GM12874 (cell line): ENCODE measurements around the gene NCOA3.

Experiments
- CTCF ChIP-seq: IDR thresholded peaks from 2 replicates; pipeline ENCODE4 v1.5.1; 2011; ENCODE audit warnings: low read depth, mild to moderate bottlenecking, control low read depth, low read length, moderate library complexity; ENCODE audit not compliant: insufficient read depth

Gene NCOA3

GRCh38 chr20:47678536-47678935, 176.8 kb downstream of the NCOA3 start:
- no peak for TF ChIP-seq CTCF

DNA sequence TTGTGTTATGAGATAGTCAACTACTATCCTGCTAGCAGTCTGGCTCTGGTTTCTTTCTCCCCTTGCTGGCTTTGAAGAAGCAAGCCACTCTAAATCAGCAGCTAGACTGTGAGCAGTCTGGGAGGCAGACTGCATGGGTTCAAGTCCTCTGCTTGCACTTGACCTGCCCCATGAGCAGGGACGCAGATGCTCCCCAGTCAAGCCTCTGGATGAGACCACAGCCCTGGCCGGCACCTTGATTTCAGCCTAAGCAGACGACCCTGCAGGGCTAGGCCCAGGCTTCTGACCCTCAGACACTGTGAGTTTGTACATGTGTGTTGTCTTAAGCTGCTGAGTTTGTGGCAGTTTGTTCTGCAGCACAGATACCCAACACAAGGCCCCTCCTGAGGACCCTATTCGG, 177.8 kb downstream of the NCOA3 start:
- TF ChIP-seq CTCF, result no peak

DNA sequence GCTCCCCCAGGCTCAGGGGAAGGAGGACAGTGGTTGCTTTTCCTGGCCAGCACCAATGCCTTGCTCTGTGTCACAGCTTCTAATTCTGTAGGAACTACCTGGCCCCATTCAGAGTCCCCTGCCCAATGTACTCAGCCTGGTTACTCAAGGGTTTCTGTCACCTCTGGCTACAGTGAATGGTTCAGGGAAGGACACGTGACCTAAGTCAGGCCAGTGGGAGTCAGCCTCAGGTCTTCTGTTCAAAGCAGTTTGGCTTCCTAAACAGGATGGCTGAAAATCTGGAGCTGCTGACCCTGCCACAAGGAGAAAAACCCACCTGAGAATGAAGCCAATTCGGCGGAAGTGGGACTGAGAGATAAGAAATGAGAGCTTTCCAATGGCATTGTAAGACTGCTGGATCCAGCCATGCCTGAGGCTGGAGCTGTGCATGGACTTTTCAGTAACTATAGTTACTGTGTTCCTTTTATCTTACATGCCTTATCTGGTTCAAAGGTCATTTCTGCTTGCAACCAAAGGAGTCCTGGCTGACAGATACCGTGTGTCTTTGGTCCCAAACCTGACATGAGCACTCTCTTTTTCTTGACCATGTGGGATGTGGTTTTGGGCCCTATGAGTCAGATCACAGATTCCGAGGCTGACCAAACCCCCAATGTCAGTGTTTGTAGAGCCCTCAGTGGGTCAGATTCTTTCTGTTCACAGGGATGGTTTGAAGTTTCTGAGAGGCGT, 179.3 kb downstream of the NCOA3 start:
- no peak for TF ChIP-seq CTCF

GRCh38 chr20:47682028-47682783, 180.5 kb downstream of the NCOA3 start:
- TF ChIP-seq CTCF, result no peak

- no peak for TF ChIP-seq CTCF
Observed at GRCh38 chr20:47682916-47683315, 181.2 kb downstream of the NCOA3 start.

- TF ChIP-seq CTCF, result no peak
Observed at GRCh38 chr20:47684306-47685080, 182.8 kb downstream of the NCOA3 start.

DNA sequence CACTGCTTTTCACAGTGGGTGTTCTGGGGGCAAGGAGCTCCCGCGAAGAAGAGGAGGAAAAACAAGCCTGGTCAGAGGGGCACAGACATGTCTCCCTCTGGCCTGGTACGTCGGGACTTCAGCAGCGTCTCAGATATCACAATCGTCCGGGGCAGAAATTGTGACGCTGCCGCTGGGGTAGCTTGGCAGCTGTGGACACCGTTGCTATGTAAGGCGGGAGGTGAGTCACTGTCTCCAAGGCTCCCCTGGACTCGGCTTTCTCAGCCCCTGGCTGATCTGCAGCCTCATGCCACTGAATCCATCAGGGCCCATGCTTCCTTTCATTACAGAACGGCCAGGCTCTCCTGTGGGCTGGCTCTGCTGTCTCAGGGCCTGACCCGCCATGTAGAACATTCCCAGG, 184.9 kb downstream of the NCOA3 start:
- no peak for TF ChIP-seq CTCF
